ENCODE results near the gene TIMM22.

DNA sequence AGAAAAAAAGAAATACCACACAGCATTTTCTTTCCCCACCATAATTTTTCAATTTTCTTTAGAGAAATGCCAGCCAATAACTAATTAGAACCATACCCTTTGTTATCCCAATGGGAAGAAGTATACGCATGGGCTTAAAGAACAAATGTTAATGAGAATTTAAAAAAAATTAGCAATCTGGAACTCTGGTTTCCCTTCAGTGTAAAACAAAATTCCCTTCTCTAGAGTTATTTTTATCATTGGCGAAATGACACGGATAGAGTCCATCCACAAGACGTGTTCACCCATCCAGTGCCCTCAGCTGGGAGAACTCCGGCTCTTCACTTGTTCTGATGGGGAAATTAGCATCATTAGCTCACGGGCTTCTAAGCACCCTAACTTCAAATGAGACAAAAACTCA is 20.6 kb upstream of the TIMM22 start:
- no peak for TF ChIP-seq EZH2 (optimal IDR thresholded peaks at IDR 0.05; ENCODE audit: low read depth, low read length)
- TF ChIP-seq, protein P1, sequence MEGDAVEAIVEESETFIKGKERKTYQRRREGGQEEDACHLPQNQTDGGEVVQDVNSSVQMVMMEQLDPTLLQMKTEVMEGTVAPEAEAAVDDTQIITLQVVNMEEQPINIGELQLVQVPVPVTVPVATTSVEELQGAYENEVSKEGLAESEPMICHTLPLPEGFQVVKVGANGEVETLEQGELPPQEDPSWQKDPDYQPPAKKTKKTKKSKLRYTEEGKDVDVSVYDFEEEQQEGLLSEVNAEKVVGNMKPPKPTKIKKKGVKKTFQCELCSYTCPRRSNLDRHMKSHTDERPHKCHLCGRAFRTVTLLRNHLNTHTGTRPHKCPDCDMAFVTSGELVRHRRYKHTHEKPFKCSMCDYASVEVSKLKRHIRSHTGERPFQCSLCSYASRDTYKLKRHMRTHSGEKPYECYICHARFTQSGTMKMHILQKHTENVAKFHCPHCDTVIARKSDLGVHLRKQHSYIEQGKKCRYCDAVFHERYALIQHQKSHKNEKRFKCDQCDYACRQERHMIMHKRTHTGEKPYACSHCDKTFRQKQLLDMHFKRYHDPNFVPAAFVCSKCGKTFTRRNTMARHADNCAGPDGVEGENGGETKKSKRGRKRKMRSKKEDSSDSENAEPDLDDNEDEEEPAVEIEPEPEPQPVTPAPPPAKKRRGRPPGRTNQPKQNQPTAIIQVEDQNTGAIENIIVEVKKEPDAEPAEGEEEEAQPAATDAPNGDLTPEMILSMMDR (IDR thresholded peaks at IDR 0.05; ENCODE audit: low read length): no peak
- TF ChIP-seq EZH2phosphoT487 (IDR thresholded peaks at IDR 0.05; ENCODE audit: low read length): no peak

Data from MM.1S (cell line).